Measurements from ENCODE around the gene DNASE2. TPM values are rescaled to one million over a fixed set of nuclear protein-coding genes. Genes with fewer than 3 reads are reported as not detected.
A peak's percentile ranks its signal among the peaks of the same experiment; 100 is the strongest.

The DNASE2 gene
- total and polyA plus RNA-seq, 8 donors, result 18.7 to 72.8 (median 21.7) TPM

GRCh38 chr19:12868540-12869112 lies 12.6 kb downstream of the DNASE2 start:
- ATAC-seq (no peak), DNase-seq (no peak)
- no peak overlapping the region for H3K4me3 ChIP-seq
- H3K9me3 ChIP-seq, result peaks cover 0 to 6% of the 10 kb centered on the region in 2 donors
- H3K27ac ChIP-seq, result no peak overlapping the region
- no peak for TF ChIP-seq CTCF (IDR thresholded peaks at IDR 0.05)
- H3K36me3 ChIP-seq, result no peaks in the 10 kb centered on the region
- peaks cover 0 to 12% of the 10 kb centered on the region in 2 donors for H3K4me1 ChIP-seq
- peaks cover 0 to 10% of the 10 kb centered on the region in 2 donors for H3K27me3 ChIP-seq
- intact Hi-C loops (cut with DNase I), result no loop called here

- Histone ChIP-seq H3K36me3 (no peaks in the 10 kb centered on the region), H3K27me3 (peaks cover 0 to 10% of the 10 kb centered on the region in 2 donors), H3K27ac (no peak overlapping the region), H3K4me3 (peak overlapping the region; percentile 26 to 43), H3K4me1 (peaks cover 0 to 12% of the 10 kb centered on the region in 2 donors), H3K9me3 (no peaks in the 10 kb centered on the region)
- peak in 3 of 4 donors; percentile 65 to 87 (median 85) for DNase-seq
- no peak for TF ChIP-seq CTCF (IDR thresholded peaks at IDR 0.05)
- intact Hi-C loops (cut with DNase I), result no loop called here
- ATAC-seq, result peak; percentile 87
These were observed 13.8 kb downstream of the DNASE2 start for GRCh38 chr19:12867120-12868099.

GRCh38 chr19:12866416-12867119 lies 14.7 kb downstream of the DNASE2 start:
- intact Hi-C loops (cut with DNase I), result no loop called here
- Histone ChIP-seq H3K36me3 (no peaks in the 10 kb centered on the region), H3K4me3 (no peak overlapping the region), H3K9me3 (no peaks in the 10 kb centered on the region), H3K27me3 (peaks cover 0 to 10% of the 10 kb centered on the region in 2 donors), H3K4me1 (peaks cover 0 to 12% of the 10 kb centered on the region in 2 donors), H3K27ac (no peak overlapping the region)
- no peak for TF ChIP-seq CTCF (IDR thresholded peaks at IDR 0.05)
- ATAC-seq, result no peak
- DNase-seq, result no peak

- no peak for ATAC-seq
- Histone ChIP-seq H3K36me3 (no peaks in the 10 kb centered on the region), H3K4me3 (no peak overlapping the region), H3K27me3 (peaks cover 0 to 10% of the 10 kb centered on the region in 2 donors), H3K9me3 (no peaks in the 10 kb centered on the region), H3K27ac (no peak overlapping the region), H3K4me1 (peaks cover 0 to 12% of the 10 kb centered on the region in 2 donors)
- no peak for TF ChIP-seq CTCF (IDR thresholded peaks at IDR 0.05)
- intact Hi-C loops (cut with DNase I), result no loop called here
- no peak for DNase-seq
These were observed 15.4 kb downstream of the DNASE2 start for GRCh38 chr19:12865746-12866415.

Data from left lung (tissue), 10 donors.